Midbrain (tissue), 1 donor: ENCODE results near the gene RNF144B.

Source experiments
- DNase-seq: peaks from one replicate; lab custom pipeline; 2025; lab: John Stamatoyannopoulos, UW

RNF144B gene

GRCh38 chr6:18488526-18489270 lies 101.5 kb downstream of the RNF144B start:
- DNase-seq = no peak

DNA sequence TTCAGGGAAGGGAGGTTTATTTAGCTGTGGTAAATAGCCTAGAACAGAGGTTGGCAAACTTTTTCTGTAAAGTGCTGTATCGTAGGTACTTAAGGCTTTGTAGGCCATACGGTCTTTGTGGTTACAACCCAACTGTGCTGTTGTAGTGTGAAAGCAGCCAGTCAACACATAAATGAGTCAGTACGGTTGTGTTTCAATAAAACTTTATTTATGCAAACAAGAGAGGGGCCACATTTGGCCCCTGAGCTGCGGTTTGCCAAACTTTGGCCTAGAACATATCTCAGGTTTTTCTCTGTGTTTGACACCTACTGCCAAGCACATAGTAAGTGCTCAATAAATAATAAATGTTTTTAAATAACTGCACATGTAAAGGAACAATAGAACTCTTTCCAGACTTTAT lies 102.2 kb downstream of the RNF144B start:
- DNase-seq = no peak

- no peak for DNase-seq
Observed at GRCh38 chr6:18491308-18492045, 104.3 kb downstream of the RNF144B start.

- DNase-seq = no peak
Observed at GRCh38 chr6:18492972-18493371, 105.8 kb downstream of the RNF144B start.

DNA sequence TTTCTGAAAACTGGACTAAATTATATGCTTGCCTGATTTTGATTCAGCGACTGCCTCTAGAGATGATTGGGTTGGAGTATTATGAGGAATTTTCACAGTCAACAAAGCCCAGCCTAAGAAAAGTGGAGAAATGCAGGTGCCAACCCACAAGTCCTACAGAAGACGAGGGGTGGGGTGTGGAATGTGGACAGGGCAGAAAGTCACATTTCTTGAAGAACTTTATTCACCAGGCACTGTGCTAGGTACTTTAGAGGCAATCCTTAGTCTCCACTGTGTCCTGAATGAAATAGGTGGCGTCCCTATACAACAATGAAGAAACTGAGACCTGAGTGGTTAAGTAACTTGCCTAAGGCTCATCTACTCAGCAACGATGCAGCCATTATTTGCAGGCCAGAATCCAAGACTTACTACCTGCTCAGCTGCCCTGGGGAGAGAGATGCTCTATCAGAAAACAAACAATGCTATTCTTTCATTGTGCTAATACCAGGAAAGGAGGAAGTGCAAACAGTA lies 106.3 kb downstream of the RNF144B start:
- no peak for DNase-seq

GRCh38 chr6:18493925-18494324 lies 106.8 kb downstream of the RNF144B start:
- DNase-seq = no peak

DNA sequence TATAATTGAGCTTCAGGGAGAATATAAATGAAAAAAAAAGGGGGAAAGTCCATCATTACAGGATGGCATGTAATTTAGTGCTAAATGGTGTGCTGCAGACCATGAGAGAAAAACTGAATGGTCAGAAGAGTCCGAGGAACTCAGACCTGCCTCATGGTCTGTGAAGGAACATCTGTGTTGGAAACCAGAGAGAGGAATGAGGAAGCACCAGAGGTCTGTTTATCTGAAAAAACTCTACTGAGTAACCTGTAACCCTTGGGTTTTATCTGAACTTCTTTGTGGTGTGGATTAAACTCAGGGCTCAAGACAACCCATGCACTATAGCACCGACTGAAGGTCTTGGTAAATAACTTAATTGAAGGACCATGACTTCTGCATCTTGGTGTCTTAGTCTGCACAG lies 108.1 kb downstream of the RNF144B start:
- DNase-seq = no peak

DNA sequence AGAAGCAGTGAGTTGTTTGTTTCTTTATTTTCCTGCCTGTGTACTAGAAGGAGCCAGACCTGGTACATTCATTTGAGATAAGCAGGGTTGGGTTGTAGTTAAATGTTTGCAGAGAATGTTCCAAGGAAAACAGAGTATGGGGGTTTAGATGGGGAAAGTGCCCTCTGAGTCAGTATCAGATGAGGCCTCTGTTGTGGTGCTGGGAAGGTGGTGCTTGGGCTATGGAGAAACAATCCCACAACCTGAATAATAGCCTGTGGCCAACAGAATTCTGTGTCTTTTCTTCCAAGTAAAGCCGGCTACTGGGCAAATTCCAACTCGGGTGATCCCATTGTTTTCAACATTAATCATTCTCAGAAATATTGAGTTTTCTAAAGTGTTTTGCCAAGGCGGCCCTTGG lies 109.3 kb downstream of the RNF144B start:
- DNase-seq = no peak

DNA sequence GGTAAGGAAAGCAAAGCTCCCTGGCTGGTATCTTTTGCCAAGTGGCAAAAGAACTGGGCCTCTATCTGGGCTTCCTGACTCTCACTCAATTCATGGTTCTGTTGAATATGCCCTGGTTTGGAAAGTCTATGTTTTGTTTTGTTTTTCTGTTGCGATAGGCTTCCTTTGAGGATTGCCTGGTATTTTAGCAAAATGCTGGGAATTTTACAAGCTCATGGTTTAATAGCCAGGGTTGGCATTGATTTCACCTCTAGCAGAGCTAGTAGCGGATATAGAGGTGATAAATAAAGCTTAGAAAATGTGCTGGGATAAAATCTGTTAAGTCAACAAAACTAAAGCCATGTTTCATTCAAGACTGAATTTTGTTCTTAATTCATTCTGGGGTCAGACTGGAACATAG lies 109.9 kb downstream of the RNF144B start:
- no peak for DNase-seq

DNA sequence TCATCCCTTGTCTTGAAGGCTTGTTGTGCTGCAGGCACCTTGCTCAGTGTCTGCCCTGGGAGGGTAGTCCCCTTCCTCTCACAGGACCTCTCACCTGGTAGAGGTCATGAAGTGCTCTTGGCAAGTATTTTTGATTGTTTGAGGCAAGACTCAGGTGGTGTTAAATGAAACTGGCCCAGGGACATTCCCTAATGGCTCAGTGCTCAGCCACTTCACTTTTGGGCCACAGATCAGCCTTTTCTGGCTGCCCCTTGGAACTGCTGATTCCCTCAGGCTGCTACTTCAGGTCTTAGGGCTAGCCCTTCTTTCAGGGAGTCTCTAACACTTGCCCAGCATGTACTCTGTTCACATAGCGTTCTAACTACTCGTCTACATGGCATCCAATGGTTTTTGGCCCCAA lies 111.3 kb downstream of the RNF144B start:
- DNase-seq = no peak

- no peak for DNase-seq
Observed at GRCh38 chr6:18500921-18501662, 113.9 kb downstream of the RNF144B start.

- no peak for DNase-seq
Observed at GRCh38 chr6:18501663-18502013, 114.5 kb downstream of the RNF144B start.

GRCh38 chr6:18503206-18503592 lies 116.0 kb downstream of the RNF144B start:
- no peak for DNase-seq

GRCh38 chr6:18503593-18504231 lies 116.6 kb downstream of the RNF144B start:
- peak; percentile 80 for DNase-seq

GRCh38 chr6:18504232-18504596 lies 117.1 kb downstream of the RNF144B start:
- no peak for DNase-seq

DNA sequence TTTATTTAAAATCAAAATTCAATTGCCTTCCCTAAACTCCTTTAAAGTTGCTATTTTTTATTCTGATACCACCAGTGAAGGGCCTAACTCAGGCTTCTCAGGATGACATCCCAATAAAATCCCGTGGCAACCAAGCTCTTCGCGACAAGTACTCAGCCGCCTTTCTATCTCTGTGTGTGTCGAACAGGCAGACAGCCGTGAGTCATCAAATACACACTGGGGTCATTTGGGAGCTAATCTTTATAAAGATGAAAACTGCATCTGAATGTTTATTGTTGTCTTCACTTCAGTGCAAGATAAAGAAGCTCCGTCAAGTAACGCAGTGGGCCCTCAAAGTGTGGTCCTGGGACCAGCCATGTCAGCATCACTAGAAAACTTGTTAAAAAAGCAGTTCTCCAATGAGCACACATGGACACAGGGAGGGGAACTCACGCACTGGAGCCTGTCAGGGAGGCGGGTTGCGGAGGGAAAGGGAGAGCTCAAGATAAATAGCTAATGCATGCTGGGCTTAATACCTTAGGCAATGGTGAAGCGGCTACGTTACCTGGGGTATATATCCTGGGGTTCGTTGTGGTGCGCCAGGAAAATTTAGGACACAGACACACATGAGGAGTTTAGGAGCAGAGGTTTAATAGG lies 119.3 kb downstream of the RNF144B start:
- no peak for DNase-seq

- DNase-seq = no peak
Observed at GRCh38 chr6:18507018-18507415, 119.9 kb downstream of the RNF144B start.

GRCh38 chr6:18507561-18507960 lies 120.4 kb downstream of the RNF144B start:
- no peak for DNase-seq

GRCh38 chr6:18509871-18510643 lies 122.9 kb downstream of the RNF144B start:
- no peak for DNase-seq

DNA sequence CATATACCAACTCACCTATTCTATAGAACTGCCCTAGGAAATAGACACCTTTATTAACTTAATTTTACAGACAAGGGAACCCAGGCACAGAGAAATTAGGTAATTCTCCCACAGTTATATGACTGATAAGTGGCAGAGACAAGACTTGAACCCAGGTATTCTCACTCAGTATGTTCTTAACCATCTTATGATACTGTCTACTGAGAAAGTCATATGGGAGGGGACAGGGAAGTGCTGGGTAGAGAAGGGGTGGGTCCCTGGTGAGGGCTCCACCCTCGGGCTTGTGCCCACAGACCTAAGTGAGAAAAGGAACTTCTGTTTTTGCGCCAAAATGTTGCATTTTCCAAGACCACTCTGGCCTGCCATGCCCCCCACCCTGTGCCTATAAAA lies 123.5 kb downstream of the RNF144B start:
- DNase-seq = no peak

- DNase-seq = no peak
Observed at GRCh38 chr6:18511211-18511610, 124.1 kb downstream of the RNF144B start.
